NB4 (cell line): Measurements from ENCODE around the gene AOC3.

Source experiments
- CTCF ChIP-seq: IDR thresholded peaks from one replicate; pipeline ENCODE4 v1.5.1; 2012; ENCODE audit warnings: low read depth, low read length
- MYC ChIP-seq: IDR thresholded peaks from 2 replicates; pipeline ENCODE4 v1.6.1; 2011; ENCODE audit warnings: low read depth, low read length
- POLR2A ChIP-seq: IDR thresholded peaks from 2 replicates; pipeline ENCODE4 v1.6.1; 2011; ENCODE audit warnings: mild to moderate bottlenecking; ENCODE audit not compliant: insufficient read length; ENCODE audit errors: extremely low read depth

- TF ChIP-seq CTCF (no peak), POLR2A (no peak), MYC (no peak)
Observed at GRCh38 chr17:42871647-42872046, 20.6 kb downstream of the AOC3 start.
